IMR-90 (cell line): ENCODE measurements around the gene CAMK2B. TPM values are rescaled to one million over a fixed set of nuclear protein-coding genes. Genes with fewer than 3 reads are reported as not detected.

Experiments used
- ATAC-seq: fragments of 200-7000 bp; cut with Tn5 transposase; 2 replicates; pipeline ENCODE4 v1.9.1; 2020; ENCODE audit warnings: low read depth, mild to moderate bottlenecking, moderate library complexity
- BruUV-seq: library from RNA; stranded (reverse); fragments of 400-500 nt; replicated peaks from 2 replicates; lab custom pipeline; 2021; lab: Mats Ljungman, UMichigan
- CTCF ChIA-PET: fragments of 300-600 bp; formaldehyde crosslinking; extraction: SDS; loops from one replicate; lab custom pipeline; 2021; ENCODE audit warnings: antibody characterized with exemption; lab: Yijun Ruan, JAX
- POLR2A ChIA-PET: fragments of 300-600 bp; sonication (Branson Sonifier 250); formaldehyde crosslinking; loops from one replicate; lab custom pipeline; 2022; ENCODE audit warnings: antibody characterized with exemption; ENCODE audit not compliant: unreplicated experiment; lab: Charles Lee
- DNase-seq: peaks from one replicate; pipeline ENCODE4 v3.0.0; 2013
- H2AFZ ChIP-seq: replicated peaks from 2 replicates; pipeline ENCODE3; 2013; ENCODE audit warnings: low read length, mild to moderate bottlenecking; ENCODE audit not compliant: poor library complexity
- H2AK5ac ChIP-seq: 2 replicates; pipeline ENCODE4 v1.6.1; 2013; ENCODE audit warnings: low read depth, low read length, inconsistent platforms
- H2AK9ac ChIP-seq: replicated peaks from 2 replicates; pipeline ENCODE3; 2013; ENCODE audit warnings: mild to moderate bottlenecking, low read depth, low read length, moderate library complexity; ENCODE audit not compliant: poor library complexity
- H2BK120ac ChIP-seq: 2 replicates; pipeline ENCODE4 v1.6.1; 2013; ENCODE audit warnings: low read depth, low read length, inconsistent platforms
- H2BK15ac ChIP-seq: 3 replicates; pipeline ENCODE4 v1.6.1; 2013; ENCODE audit warnings: low read depth, low read length, inconsistent platforms
- H2BK20ac ChIP-seq: 2 replicates; pipeline ENCODE4 v1.6.1; 2013; ENCODE audit warnings: low read depth, mild to moderate bottlenecking, inconsistent platforms, low read length, moderate library complexity
- H2BK5ac ChIP-seq: 2 replicates; pipeline ENCODE4 v1.6.1; 2013; ENCODE audit warnings: mild to moderate bottlenecking, low read depth, low read length, inconsistent platforms; ENCODE audit not compliant: poor library complexity, severe bottlenecking
- H3K14ac ChIP-seq: replicated peaks from 2 replicates; pipeline ENCODE4 v1.6.1; 2013; ENCODE audit warnings: low read depth, low read length, inconsistent platforms
- H3K18ac ChIP-seq: 2 replicates; pipeline ENCODE4 v1.6.1; 2013; ENCODE audit warnings: low read depth, low read length, control low read depth
- H3K23ac ChIP-seq: 2 replicates; pipeline ENCODE4 v1.6.1; 2013; ENCODE audit warnings: low read depth, low read length, inconsistent platforms
- H3K27ac ChIP-seq: 2 replicates; pipeline ENCODE4 v1.5.1; 2013; ENCODE audit warnings: mild to moderate bottlenecking, control low read depth, low read length; ENCODE audit not compliant: insufficient read depth
- H3K27me3 ChIP-seq: 2 replicates; pipeline ENCODE4 v1.6.1; 2013; ENCODE audit warnings: low read length; ENCODE audit not compliant: control insufficient read depth, insufficient read depth
- H3K36me3 ChIP-seq: 2 replicates; pipeline ENCODE4 v1.6.1; 2013; ENCODE audit warnings: low read length, mixed read lengths; ENCODE audit not compliant: control insufficient read depth, insufficient read depth
- H3K4ac ChIP-seq: 2 replicates; pipeline ENCODE4 v1.6.1; 2013; ENCODE audit warnings: low read depth, low read length, inconsistent platforms
- H3K4me1 ChIP-seq: 2 replicates; pipeline ENCODE4 v1.6.1; 2013; ENCODE audit warnings: low read length, mixed read lengths; ENCODE audit not compliant: control insufficient read depth, insufficient read depth
- H3K4me2 ChIP-seq: 2 replicates; pipeline ENCODE4 v1.6.1; 2013; ENCODE audit warnings: low read depth, mild to moderate bottlenecking, control low read depth, low read length, moderate library complexity
- H3K4me3 ChIP-seq: 2 replicates; pipeline ENCODE4 v1.5.1; 2013; ENCODE audit warnings: low read depth, mild to moderate bottlenecking, control low read depth, low read length, moderate library complexity; ENCODE audit not compliant: insufficient read depth
- H3K56ac ChIP-seq: 2 replicates; pipeline ENCODE4 v1.6.1; 2013; ENCODE audit warnings: low read length, inconsistent platforms; ENCODE audit not compliant: insufficient read depth; ENCODE audit errors: extremely low read depth
- H3K79me1 ChIP-seq, 2 experiments: 2 replicates each; pipeline ENCODE4 v1.6.1; 2013; ENCODE audit warnings: low read length in 2 of 2, inconsistent platforms in 1 of 2, low read depth in 1 of 2
- H3K9ac ChIP-seq: 2 replicates; pipeline ENCODE4 v1.6.1; 2013; ENCODE audit warnings: low read depth, low read length, control low read depth
- H3K9me1 ChIP-seq: 2 replicates; pipeline ENCODE4 v1.6.1; 2013; ENCODE audit warnings: low read length, inconsistent platforms; ENCODE audit not compliant: insufficient read depth
- H3K9me3 ChIP-seq: 2 replicates; pipeline ENCODE4 v1.6.1; 2013; ENCODE audit warnings: low read length; ENCODE audit not compliant: control insufficient read depth, insufficient read depth
- H4K20me1 ChIP-seq: 2 replicates; pipeline ENCODE4 v1.6.1; 2013; ENCODE audit warnings: low read length, inconsistent platforms; ENCODE audit not compliant: insufficient read depth
- H4K5ac ChIP-seq: 2 replicates; pipeline ENCODE4 v1.6.1; 2013; ENCODE audit warnings: mild to moderate bottlenecking, low read depth, low read length, control low read depth
- H4K8ac ChIP-seq, 2 experiments: 2 replicates each; pipeline ENCODE4 v1.6.1; 2013; ENCODE audit warnings: low read depth in 2 of 2, low read length in 2 of 2, control low read depth in 1 of 2, inconsistent platforms in 1 of 2
- H4K91ac ChIP-seq: 2 replicates; pipeline ENCODE4 v1.6.1; 2013; ENCODE audit warnings: low read depth, low read length, inconsistent platforms; ENCODE audit not compliant: insufficient read depth
- CEBPB ChIP-seq: IDR thresholded peaks from 2 replicates; pipeline ENCODE4 v1.6.1; 2012; ENCODE audit warnings: low read depth, low read length, improper control_type of control experiment
- CTCF ChIP-seq: conservative IDR thresholded peaks from 2 replicates; pipeline ENCODE4 v1.5.1; 2012; ENCODE audit warnings: mild to moderate bottlenecking, low read depth, low read length, improper control_type of control experiment
- FOS ChIP-seq: fragments of 150-350 bp; IDR thresholded peaks from 2 replicates; pipeline ENCODE4 v1.6.1; 2016; ENCODE audit warnings: low read depth, low read length
- MXI1 ChIP-seq: IDR thresholded peaks from 2 replicates; pipeline ENCODE4 v1.6.1; 2012; ENCODE audit warnings: low read depth, mild to moderate bottlenecking, low read length, moderate library complexity, borderline replicate concordance
- POLR2A ChIP-seq: IDR thresholded peaks from 2 replicates; pipeline ENCODE4 v1.6.1; 2012; ENCODE audit warnings: mild to moderate bottlenecking, low read depth, low read length
- RAD21 ChIP-seq: IDR thresholded peaks from 2 replicates; pipeline ENCODE4 v1.6.1; 2012; ENCODE audit warnings: low read length, improper control_type of control experiment
- RCOR1 ChIP-seq: IDR thresholded peaks from 2 replicates; pipeline ENCODE4 v1.6.1; 2012; ENCODE audit warnings: mild to moderate bottlenecking, low read length, improper control_type of control experiment; ENCODE audit not compliant: insufficient replicate concordance
- RFX5 ChIP-seq: IDR thresholded peaks from 2 replicates; pipeline ENCODE4 v1.8.0; 2012; ENCODE audit warnings: low read depth, mild to moderate bottlenecking, low read length, moderate library complexity
- USF2 ChIP-seq: fragments of 150-350 bp; IDR thresholded peaks from 2 replicates; pipeline ENCODE4 v1.6.1; 2017; ENCODE audit warnings: mild to moderate bottlenecking, antibody characterized with exemption, low read length, low read depth
- WGBS, 2 experiments: methylation state at CpG; one replicate each; pipeline versions ENCODE4 v1.1.5 to v1.1.7; 2013; ENCODE audit warnings: missing lambda C conversion rate in 2 of 2; ENCODE audit not compliant: insufficient read length in 1 of 2; ENCODE audit errors: extremely low coverage in 2 of 2; 5-methylcytosine and 5-hydroxymethylcytosine counted together
- dilution Hi-C: fragments of 300-500 bp; cut with HindIII; formaldehyde crosslinking; loops from one replicate; pipeline ENCODE4 v1.14.3; 2018; ENCODE audit warnings: low sequenced_read_pairs; ENCODE audit not compliant: unreplicated experiment
- in situ Hi-C: fragments of 300-500 bp; cut with MboI; formaldehyde crosslinking; loops from 3 replicates; pipeline ENCODE4 v1.14.3; 2019; ENCODE audit warnings: low sequenced_read_pairs, inconsistent platforms, mixed read lengths
- intact Hi-C: fragments of 100-400 bp; cut with micrococcal nuclease; formaldehyde crosslinking; loops from 2 replicates; pipeline ENCODE4 v1.10.0; 2022
- polyA plus RNA-seq, 3 experiments: library from polyadenylated mRNA; depleted of rRNA; stranded (reverse); fragments of >200 nt; gene quantifications; 2 replicates each; pipeline ENCODE4 v1.2.3, GENCODE V29; 2012; ENCODE audit warnings: low replicate concordance in 1 of 3
- total RNA-seq: library from RNA; depleted of rRNA; stranded (reverse); fragments of >200 nt; gene quantifications from 2 replicates; pipeline ENCODE4 v1.2.3, GENCODE V29; 2012
- TF ChIP-seq, protein P1 (sequence below): fragments of 150-350 bp; IDR thresholded peaks from 2 replicates; pipeline ENCODE4 v1.6.1; 2016; ENCODE audit warnings: low read depth, mild to moderate bottlenecking, low read length, moderate library complexity, borderline replicate concordance

CAMK2B gene
- total and polyA plus RNA-seq, 2 of the 4 experiments (the other 2 are of a cell fraction): 0.18 to 0.36 TPM

DNA sequence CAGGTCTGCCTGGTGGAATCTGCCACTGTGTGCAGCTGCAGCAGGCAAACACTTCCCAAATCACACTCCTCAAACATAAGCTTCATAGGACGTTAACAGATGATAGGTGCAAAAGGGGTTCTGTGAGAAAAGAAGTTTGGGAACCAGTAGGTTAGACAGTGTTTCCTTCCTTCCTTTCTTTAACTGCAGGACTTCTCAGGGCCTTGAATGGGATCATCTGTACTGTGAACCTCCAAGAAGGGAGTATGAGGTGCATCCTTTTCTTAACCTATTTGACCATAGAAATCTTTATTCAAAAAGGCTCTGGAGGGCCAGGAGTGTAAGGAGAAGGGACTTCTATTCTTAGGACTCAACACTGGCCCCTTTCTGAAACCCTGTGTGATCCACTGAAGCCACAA is 33.0 kb downstream of the CAMK2B start:
- peak overlapping the region; percentile 30; the same call in 1 of the 2 replicates for H3K4ac ChIP-seq
- no peak overlapping the region for H4K91ac ChIP-seq
- POLR2A ChIA-PET: no interaction called here
- peak overlapping the region; percentile 18; the same call in 1 of the 2 replicates for H3K18ac ChIP-seq
- in situ Hi-C loops: no loop called here
- H2BK120ac ChIP-seq: peak overlapping the region; percentile 26; the same call in 1 of the 2 replicates
- intact Hi-C loops: no loop called here
- H2AFZ ChIP-seq: no peak overlapping the region
- CTCF ChIA-PET: no interaction called here
- 0 out of 2 replicates have a peak, but pooled peaks cover 4% of the 10 kb centered on the region for H3K9me1 ChIP-seq
- peak overlapping the region; percentile 24; the same call in 1 of the 2 replicates for H2BK20ac ChIP-seq
- no peak overlapping the region for H3K9ac ChIP-seq
- no peak overlapping the region for H4K8ac ChIP-seq
- peaks cover 41% of the 10 kb centered on the region for H3K27me3 ChIP-seq
- H3K4me3 ChIP-seq: no peak overlapping the region
- H3K23ac ChIP-seq: no peak overlapping the region
- no peaks in the 10 kb centered on the region for H3K36me3 ChIP-seq
- H2BK15ac ChIP-seq: no peak overlapping the region
- H3K56ac ChIP-seq: no peak overlapping the region
- H3K14ac ChIP-seq: no peak overlapping the region
- no peaks in the 10 kb centered on the region for H3K79me1 ChIP-seq
- ATAC-seq (no peak), DNase-seq (no peak)
- peaks cover 7% of the 10 kb centered on the region; the same call in 1 of the 2 replicates for H3K4me1 ChIP-seq
- WGBS, 2 experiments: no CpG with 5 or more reads among the region's 1 CpG
- TF ChIP-seq MXI1 (no peak), RFX5 (no peak), CEBPB (no peak), RAD21 (no peak), CTCF (no peak), POLR2A (no peak), USF2 (no peak), FOS (no peak), RCOR1 (no peak)
- TF ChIP-seq, protein P1, sequence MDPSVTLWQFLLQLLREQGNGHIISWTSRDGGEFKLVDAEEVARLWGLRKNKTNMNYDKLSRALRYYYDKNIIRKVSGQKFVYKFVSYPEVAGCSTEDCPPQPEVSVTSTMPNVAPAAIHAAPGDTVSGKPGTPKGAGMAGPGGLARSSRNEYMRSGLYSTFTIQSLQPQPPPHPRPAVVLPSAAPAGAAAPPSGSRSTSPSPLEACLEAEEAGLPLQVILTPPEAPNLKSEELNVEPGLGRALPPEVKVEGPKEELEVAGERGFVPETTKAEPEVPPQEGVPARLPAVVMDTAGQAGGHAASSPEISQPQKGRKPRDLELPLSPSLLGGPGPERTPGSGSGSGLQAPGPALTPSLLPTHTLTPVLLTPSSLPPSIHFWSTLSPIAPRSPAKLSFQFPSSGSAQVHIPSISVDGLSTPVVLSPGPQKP: no peak
- dilution Hi-C loops: no loop called here
- no TSS peak for BruUV-seq
- H3K27ac ChIP-seq: no peak overlapping the region
- H3K4me2 ChIP-seq: no peak overlapping the region
- H3K9me3 ChIP-seq: no peaks in the 10 kb centered on the region
- H2BK5ac ChIP-seq: no peak overlapping the region
- H2AK5ac ChIP-seq: no peak overlapping the region
- H4K20me1 ChIP-seq: no peaks in the 10 kb centered on the region; the same call in 1 of the 2 replicates
- no peak overlapping the region for H2AK9ac ChIP-seq
- no peak overlapping the region for H4K5ac ChIP-seq
